T-helper 2 cell treated with Interferon-gamma antibody and Interleukin-4, amounts not matched to agents 5 μg/mL and 100 μg/mL, for 36 hours (primary cell): Measurements from ENCODE around the gene CRHBP.
A peak's percentile ranks its signal among the peaks of the same experiment; 100 is the strongest.
"Not testable (repeated sequence)": the region's sequence is repeated elsewhere in the genome, so short reads cannot be mapped to it uniquely, and the experiment has no call there.

Experiments used
- DNase-seq: peaks from one replicate; pipeline ENCODE4 v3.0.0; 2021; ENCODE audit warnings: low spot score
- H3K27ac Mint-ChIP-seq: one replicate; pipeline ENCODE4 v1.8.0; 2021; ENCODE audit warnings: mild to moderate bottlenecking, mixed read lengths
- H3K27me3 Mint-ChIP-seq: one replicate; pipeline ENCODE4 v1.8.0; 2021; ENCODE audit warnings: low read depth, mixed read lengths
- H3K36me3 Mint-ChIP-seq: one replicate; pipeline ENCODE4 v1.8.0; 2021; ENCODE audit warnings: low read depth, mixed read lengths
- H3K4me1 Mint-ChIP-seq: one replicate; pipeline ENCODE4 v1.8.0; 2021; ENCODE audit warnings: low read depth, mixed read lengths
- H3K4me3 Mint-ChIP-seq: one replicate; pipeline ENCODE4 v1.8.0; 2022; ENCODE audit warnings: mild to moderate bottlenecking, moderate library complexity, mixed read lengths
- H3K9me3 Mint-ChIP-seq: one replicate; pipeline ENCODE4 v1.8.0; 2021; ENCODE audit warnings: mixed read lengths

Gene CRHBP

GRCh38 chr5:76944638-76945037, 8.2 kb upstream of the CRHBP start:
- Mint-ChIP-seq H3K36me3 (no peaks in the 10 kb centered on the region), H3K27ac (no peak overlapping the region), H3K9me3 (no peaks in the 10 kb centered on the region), H3K4me1 (no peaks in the 10 kb centered on the region), H3K4me3 (no peak overlapping the region), H3K27me3 (peaks cover 45% of the 10 kb centered on the region)
- DNase-seq: no peak

GRCh38 chr5:76945238-76945637, 7.6 kb upstream of the CRHBP start:
- peaks cover 49% of the 10 kb centered on the region for H3K27me3 Mint-ChIP-seq
- H3K4me3 Mint-ChIP-seq, H3K4me1 Mint-ChIP-seq, DNase-seq, H3K27ac Mint-ChIP-seq, H3K9me3 Mint-ChIP-seq, H3K36me3 Mint-ChIP-seq: not testable (repeated sequence)

- Mint-ChIP-seq H3K9me3 (no peaks in the 10 kb centered on the region), H3K27me3 (peaks cover 58% of the 10 kb centered on the region), H3K4me3 (no peak overlapping the region), H3K27ac (no peak overlapping the region), H3K36me3 (no peaks in the 10 kb centered on the region), H3K4me1 (no peaks in the 10 kb centered on the region)
- no peak for DNase-seq
These were observed 6.8 kb upstream of the CRHBP start for GRCh38 chr5:76946090-76946489.

- no peaks in the 10 kb centered on the region for H3K4me1 Mint-ChIP-seq
- DNase-seq: no peak
- H3K4me3 Mint-ChIP-seq: no peak overlapping the region
- no peaks in the 10 kb centered on the region for H3K36me3 Mint-ChIP-seq
- no peak overlapping the region for H3K27ac Mint-ChIP-seq
- H3K9me3 Mint-ChIP-seq: no peaks in the 10 kb centered on the region
- peaks cover 63% of the 10 kb centered on the region for H3K27me3 Mint-ChIP-seq
These were observed 5.8 kb upstream of the CRHBP start for GRCh38 chr5:76947082-76947503.

GRCh38 chr5:76953551-76954382, 922 bp downstream of the CRHBP start:
- DNase-seq: no peak
- Mint-ChIP-seq H3K36me3 (peaks cover 1% of the 10 kb centered on the region), H3K9me3 (no peaks in the 10 kb centered on the region), H3K4me3 (peak overlapping the region; percentile 18), H3K27me3 (peaks cover 66% of the 10 kb centered on the region), H3K27ac (no peak overlapping the region), H3K4me1 (peaks cover under 1% of the 10 kb centered on the region)

- Mint-ChIP-seq H3K9me3 (no peaks in the 10 kb centered on the region), H3K4me3 (peak overlapping the region; percentile 18), H3K27me3 (peaks cover 68% of the 10 kb centered on the region)
These were observed 1.5 kb downstream of the CRHBP start for GRCh38 chr5:76954383-76954763.

GRCh38 chr5:76956033-76956432, 3.2 kb downstream of the CRHBP start:
- DNase-seq: no peak
- Mint-ChIP-seq H3K4me3 (no peak overlapping the region), H3K36me3 (peaks cover 1% of the 10 kb centered on the region), H3K27ac (no peak overlapping the region), H3K9me3 (no peaks in the 10 kb centered on the region), H3K27me3 (peaks cover 56% of the 10 kb centered on the region), H3K4me1 (peaks cover 18% of the 10 kb centered on the region)

More at GRCh38 chr5:76954383-76954763, 1.5 kb downstream of the CRHBP start:
- H3K27ac Mint-ChIP-seq: no peak overlapping the region
- peaks cover 1% of the 10 kb centered on the region for H3K36me3 Mint-ChIP-seq
- peaks cover 6% of the 10 kb centered on the region for H3K4me1 Mint-ChIP-seq
- no peak for DNase-seq

GRCh38 chr5:76958991-76959767, 6.3 kb downstream of the CRHBP start:
- Mint-ChIP-seq H3K4me1 (peaks cover 25% of the 10 kb centered on the region), H3K27me3 (peaks cover 55% of the 10 kb centered on the region), H3K9me3 (no peaks in the 10 kb centered on the region), H3K36me3 (peaks cover 1% of the 10 kb centered on the region), H3K27ac (no peak overlapping the region), H3K4me3 (peak overlapping the region; percentile 57)
- no peak for DNase-seq

- DNase-seq: peak; percentile 40
These were observed 7.3 kb downstream of the CRHBP start for GRCh38 chr5:76960004-76960625.

GRCh38 chr5:76964060-76964459, 11.2 kb downstream of the CRHBP start:
- no peak overlapping the region for H3K27ac Mint-ChIP-seq
- H3K27me3 Mint-ChIP-seq: peaks cover 40% of the 10 kb centered on the region
- DNase-seq: no peak
- H3K4me1 Mint-ChIP-seq: peaks cover 22% of the 10 kb centered on the region
- no peaks in the 10 kb centered on the region for H3K9me3 Mint-ChIP-seq
- no peaks in the 10 kb centered on the region for H3K36me3 Mint-ChIP-seq
- no peak overlapping the region for H3K4me3 Mint-ChIP-seq

More at GRCh38 chr5:76960004-76960625, 7.3 kb downstream of the CRHBP start:
- H3K4me3 Mint-ChIP-seq: peak overlapping the region; percentile 57
- H3K36me3 Mint-ChIP-seq: peaks cover 1% of the 10 kb centered on the region
- H3K27ac Mint-ChIP-seq: no peak overlapping the region
- peaks cover 25% of the 10 kb centered on the region for H3K4me1 Mint-ChIP-seq
- H3K9me3 Mint-ChIP-seq: no peaks in the 10 kb centered on the region
- H3K27me3 Mint-ChIP-seq: peaks cover 46% of the 10 kb centered on the region

GRCh38 chr5:76971511-76971910, 18.7 kb downstream of the CRHBP start:
- no peaks in the 10 kb centered on the region for H3K4me1 Mint-ChIP-seq
- H3K27me3 Mint-ChIP-seq: peaks cover 38% of the 10 kb centered on the region
- no peaks in the 10 kb centered on the region for H3K36me3 Mint-ChIP-seq
- no peak for DNase-seq
- H3K4me3 Mint-ChIP-seq: no peak overlapping the region
- no peak overlapping the region for H3K27ac Mint-ChIP-seq
- no peaks in the 10 kb centered on the region for H3K9me3 Mint-ChIP-seq

- no peak overlapping the region for H3K27ac Mint-ChIP-seq
- no peaks in the 10 kb centered on the region for H3K4me1 Mint-ChIP-seq
- H3K4me3 Mint-ChIP-seq: no peak overlapping the region
- peaks cover 35% of the 10 kb centered on the region for H3K27me3 Mint-ChIP-seq
- H3K36me3 Mint-ChIP-seq: no peaks in the 10 kb centered on the region
- H3K9me3 Mint-ChIP-seq: no peaks in the 10 kb centered on the region
- DNase-seq: no peak
These were observed 19.8 kb downstream of the CRHBP start for GRCh38 chr5:76972689-76973088.

- Mint-ChIP-seq H3K4me3 (no peak overlapping the region), H3K27ac (no peak overlapping the region), H3K9me3 (no peaks in the 10 kb centered on the region), H3K4me1 (peaks cover 2% of the 10 kb centered on the region), H3K36me3 (no peaks in the 10 kb centered on the region), H3K27me3 (peaks cover 22% of the 10 kb centered on the region)
- no peak for DNase-seq
These were observed 21.9 kb downstream of the CRHBP start for GRCh38 chr5:76974785-76975184.

GRCh38 chr5:76978869-76979268, 26.0 kb downstream of the CRHBP start:
- DNase-seq: no peak
- no peak overlapping the region for H3K27ac Mint-ChIP-seq
- H3K36me3 Mint-ChIP-seq: no peaks in the 10 kb centered on the region
- H3K4me1 Mint-ChIP-seq: peaks cover 2% of the 10 kb centered on the region
- no peak overlapping the region for H3K4me3 Mint-ChIP-seq
- peaks cover 2% of the 10 kb centered on the region for H3K27me3 Mint-ChIP-seq
- no peaks in the 10 kb centered on the region for H3K9me3 Mint-ChIP-seq
